Nephron progenitor cell (in vitro differentiated cells): Measurements from ENCODE around the gene TFCP2L1.
"Not testable (repeated sequence)": the region's sequence is repeated elsewhere in the genome, so short reads cannot be mapped to it uniquely, and the experiment has no call there.

Experiments
- DNase-seq: peaks from one replicate; pipeline ENCODE4 v3.0.0; 2021
- H3K27ac Mint-ChIP-seq: 2 replicates; pipeline ENCODE4 v1.8.0; 2021; ENCODE audit warnings: mild to moderate bottlenecking, moderate library complexity, mixed read lengths
- H3K27me3 Mint-ChIP-seq: 2 replicates; pipeline ENCODE4 v1.8.0; 2021; ENCODE audit warnings: mild to moderate bottlenecking, low read depth, mixed read lengths; ENCODE audit not compliant: poor library complexity
- H3K36me3 Mint-ChIP-seq: 2 replicates; pipeline ENCODE4 v1.8.0; 2021; ENCODE audit warnings: low read depth, mixed read lengths
- H3K4me1 Mint-ChIP-seq: 2 replicates; pipeline ENCODE4 v1.8.0; 2021; ENCODE audit warnings: mixed read lengths
- H3K4me3 Mint-ChIP-seq: 2 replicates; pipeline ENCODE4 v1.8.0; 2021; ENCODE audit warnings: mild to moderate bottlenecking, moderate library complexity, mixed read lengths
- H3K9me3 Mint-ChIP-seq: 2 replicates; pipeline ENCODE4 v1.8.0; 2021; ENCODE audit warnings: mild to moderate bottlenecking, moderate library complexity, mixed read lengths
- TF ChIP-seq, protein P1 (sequence below): fragments of 200-600 bp; sonication (generic); IDR thresholded peaks from 2 replicates; pipeline ENCODE4 v1.5.0; 2021; ENCODE audit warnings: antibody characterized with exemption

The TFCP2L1 gene

DNA sequence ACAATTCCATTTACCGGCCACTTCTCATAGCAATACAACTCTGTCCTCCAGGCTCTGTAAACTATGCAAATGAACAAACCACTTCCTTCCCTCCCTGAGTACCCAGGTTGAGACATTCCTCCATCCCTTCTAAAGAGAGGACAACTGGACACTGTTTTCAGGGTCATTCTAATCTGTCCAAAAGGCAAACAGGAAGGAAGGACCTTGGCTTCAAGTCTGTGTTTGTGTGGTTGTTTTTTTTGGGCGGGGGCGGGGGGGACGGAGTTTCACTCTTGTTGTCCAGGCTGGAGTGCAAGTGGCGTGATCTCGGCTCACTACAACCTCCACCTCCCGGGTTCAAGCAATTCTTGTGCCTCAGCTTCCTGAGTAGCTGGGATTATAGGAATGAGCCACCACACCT is 3.3 kb downstream of the TFCP2L1 start:
- DNase-seq: no peak
- no peaks in the 10 kb centered on the region for H3K36me3 Mint-ChIP-seq
- H3K27me3 Mint-ChIP-seq: peaks cover 79% of the 10 kb centered on the region
- peaks cover 17% of the 10 kb centered on the region for H3K4me1 Mint-ChIP-seq
- H3K9me3 Mint-ChIP-seq: no peaks in the 10 kb centered on the region
- H3K4me3 Mint-ChIP-seq: no peak overlapping the region
- H3K27ac Mint-ChIP-seq: no peak overlapping the region
- TF ChIP-seq, protein P1, sequence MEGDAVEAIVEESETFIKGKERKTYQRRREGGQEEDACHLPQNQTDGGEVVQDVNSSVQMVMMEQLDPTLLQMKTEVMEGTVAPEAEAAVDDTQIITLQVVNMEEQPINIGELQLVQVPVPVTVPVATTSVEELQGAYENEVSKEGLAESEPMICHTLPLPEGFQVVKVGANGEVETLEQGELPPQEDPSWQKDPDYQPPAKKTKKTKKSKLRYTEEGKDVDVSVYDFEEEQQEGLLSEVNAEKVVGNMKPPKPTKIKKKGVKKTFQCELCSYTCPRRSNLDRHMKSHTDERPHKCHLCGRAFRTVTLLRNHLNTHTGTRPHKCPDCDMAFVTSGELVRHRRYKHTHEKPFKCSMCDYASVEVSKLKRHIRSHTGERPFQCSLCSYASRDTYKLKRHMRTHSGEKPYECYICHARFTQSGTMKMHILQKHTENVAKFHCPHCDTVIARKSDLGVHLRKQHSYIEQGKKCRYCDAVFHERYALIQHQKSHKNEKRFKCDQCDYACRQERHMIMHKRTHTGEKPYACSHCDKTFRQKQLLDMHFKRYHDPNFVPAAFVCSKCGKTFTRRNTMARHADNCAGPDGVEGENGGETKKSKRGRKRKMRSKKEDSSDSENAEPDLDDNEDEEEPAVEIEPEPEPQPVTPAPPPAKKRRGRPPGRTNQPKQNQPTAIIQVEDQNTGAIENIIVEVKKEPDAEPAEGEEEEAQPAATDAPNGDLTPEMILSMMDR: no peak

DNA sequence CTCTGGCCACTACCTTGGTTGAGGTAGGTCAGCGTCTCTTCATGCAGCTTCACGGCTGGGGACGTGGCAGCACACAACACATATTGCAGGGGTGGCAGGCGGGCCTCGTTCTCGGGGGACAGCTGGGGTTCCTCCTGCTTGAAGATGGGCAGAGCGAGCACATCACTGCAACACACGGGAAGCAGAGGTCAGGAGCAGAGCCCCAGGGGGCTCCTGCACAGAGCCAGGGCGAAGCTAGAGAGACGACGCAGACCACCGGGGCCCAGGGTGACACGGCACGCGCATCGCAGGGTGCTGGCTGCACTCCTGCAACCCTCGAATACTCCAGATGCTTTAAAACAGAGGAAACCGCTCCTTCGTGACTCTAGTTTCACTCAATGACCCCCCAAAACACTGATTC is 3.9 kb downstream of the TFCP2L1 start:
- no peaks in the 10 kb centered on the region for H3K9me3 Mint-ChIP-seq
- no peak overlapping the region for H3K27ac Mint-ChIP-seq
- TF ChIP-seq, protein P1: no peak
- DNase-seq: no peak
- peaks cover 17% of the 10 kb centered on the region for H3K4me1 Mint-ChIP-seq
- H3K36me3 Mint-ChIP-seq: no peaks in the 10 kb centered on the region
- peaks cover 74% of the 10 kb centered on the region for H3K27me3 Mint-ChIP-seq
- H3K4me3 Mint-ChIP-seq: no peak overlapping the region

DNA sequence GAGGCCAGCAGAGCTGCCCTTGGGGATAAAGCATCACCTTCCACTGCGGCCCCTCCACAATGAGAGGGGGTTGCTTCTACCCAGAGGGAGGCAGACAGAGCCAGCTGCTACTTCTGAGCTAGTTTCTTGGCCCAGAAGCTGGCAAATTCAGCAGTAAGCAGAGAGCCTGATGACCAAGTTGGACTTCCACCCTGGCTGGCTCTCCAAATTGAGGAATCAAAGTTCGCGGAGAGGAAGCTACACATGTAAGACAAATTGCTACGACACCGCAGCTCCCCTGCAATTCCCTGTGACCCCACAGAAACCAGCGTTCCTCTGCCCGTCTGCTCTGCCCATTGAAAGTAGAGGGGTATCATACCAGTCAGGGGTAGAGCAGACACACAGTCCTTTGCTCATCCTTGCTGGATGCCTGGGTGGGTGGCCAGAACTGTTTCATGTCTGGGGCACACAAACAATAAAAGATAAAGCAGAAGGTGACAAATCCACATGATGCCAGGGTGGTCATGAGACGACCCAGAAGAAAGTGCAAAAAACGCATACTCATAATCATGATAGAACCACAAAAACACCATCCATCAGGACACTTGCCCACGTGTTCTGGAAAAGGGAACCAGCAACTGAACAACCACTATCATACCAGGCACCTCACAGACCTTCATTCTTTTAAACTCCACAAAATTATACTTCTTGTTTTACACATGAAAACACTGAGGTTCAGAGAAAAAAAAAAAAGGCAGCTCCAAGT is 5.4 kb downstream of the TFCP2L1 start:
- no peak for DNase-seq
- H3K27me3 Mint-ChIP-seq: peaks cover 68% of the 10 kb centered on the region

DNA sequence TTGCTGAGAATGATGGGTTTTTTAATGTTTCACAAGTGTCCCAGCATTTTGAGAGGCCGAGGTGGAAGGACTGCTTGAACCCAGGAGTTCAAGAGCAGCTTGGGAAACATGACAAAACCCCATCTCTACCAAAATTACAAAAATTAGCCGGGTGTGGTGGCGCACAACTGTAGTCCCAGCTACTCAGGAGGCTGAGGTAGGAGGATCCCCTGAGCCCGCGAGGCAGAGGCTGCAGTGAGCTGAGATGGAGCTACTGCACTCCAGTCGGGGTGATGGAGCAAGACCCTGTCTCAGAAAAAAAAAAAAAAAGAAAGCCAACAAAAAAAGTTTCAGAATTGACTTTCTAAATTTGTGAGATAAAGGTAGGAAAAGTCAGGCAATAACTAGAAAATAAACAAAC is 8.7 kb downstream of the TFCP2L1 start:
- peaks cover 65% of the 10 kb centered on the region for H3K27me3 Mint-ChIP-seq
- no peak for DNase-seq
- H3K9me3 Mint-ChIP-seq: no peaks in the 10 kb centered on the region
- H3K4me1 Mint-ChIP-seq: no peaks in the 10 kb centered on the region
- H3K4me3 Mint-ChIP-seq: no peak overlapping the region
- TF ChIP-seq, protein P1: no peak
- no peak overlapping the region for H3K27ac Mint-ChIP-seq
- no peaks in the 10 kb centered on the region for H3K36me3 Mint-ChIP-seq

More for the DNA sequence above, 5.4 kb downstream of the TFCP2L1 start:
- Mint-ChIP-seq H3K36me3 (no peaks in the 10 kb centered on the region), H3K4me1 (peaks cover 17% of the 10 kb centered on the region), H3K27ac (no peak overlapping the region), H3K9me3 (no peaks in the 10 kb centered on the region), H3K4me3 (no peak overlapping the region)
- TF ChIP-seq, protein P1: no peak

DNA sequence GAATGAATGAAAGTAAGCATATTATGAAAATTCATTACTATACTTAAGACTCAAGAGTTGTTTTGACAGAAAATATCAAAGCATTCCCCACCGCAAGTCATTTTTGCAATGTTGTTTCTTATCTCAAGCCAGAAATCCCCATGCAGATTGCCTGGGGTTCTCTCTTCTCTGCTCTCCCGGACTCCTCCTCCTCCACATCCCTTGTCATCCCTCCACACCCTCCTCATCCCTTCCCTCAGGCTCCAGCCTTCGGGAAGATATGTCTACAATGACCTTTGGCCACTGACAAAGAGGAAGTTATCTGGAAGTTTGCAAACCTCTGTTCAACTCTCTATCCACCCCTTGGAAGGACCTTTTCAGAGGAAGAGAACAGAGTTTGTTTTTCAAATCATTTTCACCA is 11.9 kb downstream of the TFCP2L1 start:
- Mint-ChIP-seq H3K4me3 (no peak overlapping the region), H3K36me3 (no peaks in the 10 kb centered on the region), H3K4me1 (no peaks in the 10 kb centered on the region), H3K27ac (no peak overlapping the region), H3K9me3 (no peaks in the 10 kb centered on the region), H3K27me3 (peaks cover 55% of the 10 kb centered on the region)
- TF ChIP-seq, protein P1: no peak
- DNase-seq: no peak

DNA sequence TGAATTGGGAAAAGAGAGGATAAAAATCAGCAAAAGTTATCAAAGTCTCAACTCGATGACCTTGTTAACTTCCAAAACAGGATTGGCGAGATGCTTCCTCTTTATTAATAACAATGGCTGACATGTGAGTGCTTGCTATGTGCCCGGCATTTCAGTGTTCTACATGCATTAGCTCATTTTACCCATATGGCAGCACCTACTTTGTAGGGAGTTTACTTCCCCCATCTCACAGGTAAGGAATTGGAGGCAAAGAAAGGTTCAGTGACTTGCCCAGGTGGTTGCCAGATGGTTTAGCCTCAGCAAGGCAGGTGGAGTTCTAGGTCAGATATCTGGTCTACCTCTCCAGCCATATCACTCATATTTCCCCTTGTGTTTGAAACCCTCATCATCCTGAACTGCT is 12.4 kb downstream of the TFCP2L1 start:
- H3K36me3 Mint-ChIP-seq: no peaks in the 10 kb centered on the region
- H3K4me3 Mint-ChIP-seq: no peak overlapping the region
- no peaks in the 10 kb centered on the region for H3K9me3 Mint-ChIP-seq
- no peak overlapping the region for H3K27ac Mint-ChIP-seq
- no peaks in the 10 kb centered on the region for H3K4me1 Mint-ChIP-seq
- DNase-seq: no peak
- TF ChIP-seq, protein P1: no peak
- peaks cover 55% of the 10 kb centered on the region for H3K27me3 Mint-ChIP-seq

DNA sequence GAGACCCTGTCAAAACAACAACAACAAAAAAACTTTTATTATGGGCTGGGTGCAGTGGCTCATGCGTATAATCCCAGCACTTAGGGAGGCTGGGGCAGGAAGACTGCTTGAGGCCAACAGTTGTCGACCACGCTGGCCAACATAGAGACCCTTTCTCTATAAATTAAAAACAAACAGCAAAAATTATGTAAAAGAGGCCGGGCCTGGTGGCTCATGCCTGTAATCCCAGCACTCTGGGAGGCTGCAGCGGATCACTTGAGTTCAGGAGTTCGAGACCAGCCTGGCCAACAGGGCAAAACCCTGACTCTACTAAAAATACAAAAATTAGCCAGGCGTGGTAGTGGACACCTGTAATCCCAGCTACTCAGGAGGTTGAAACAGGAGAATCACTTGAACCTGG is 15.6 kb downstream of the TFCP2L1 start:
- peaks cover 42% of the 10 kb centered on the region for H3K27me3 Mint-ChIP-seq
- not testable (repeated sequence) for H3K9me3 Mint-ChIP-seq, DNase-seq, H3K4me1 Mint-ChIP-seq, H3K27ac Mint-ChIP-seq, H3K36me3 Mint-ChIP-seq, H3K4me3 Mint-ChIP-seq
